ENCODE data around the gene CASQ2.

Gene CASQ2

GRCh38 chr1:115656461-115657077 is 111.9 kb downstream of the CASQ2 start:
- DNase-seq, result no peak

DNA sequence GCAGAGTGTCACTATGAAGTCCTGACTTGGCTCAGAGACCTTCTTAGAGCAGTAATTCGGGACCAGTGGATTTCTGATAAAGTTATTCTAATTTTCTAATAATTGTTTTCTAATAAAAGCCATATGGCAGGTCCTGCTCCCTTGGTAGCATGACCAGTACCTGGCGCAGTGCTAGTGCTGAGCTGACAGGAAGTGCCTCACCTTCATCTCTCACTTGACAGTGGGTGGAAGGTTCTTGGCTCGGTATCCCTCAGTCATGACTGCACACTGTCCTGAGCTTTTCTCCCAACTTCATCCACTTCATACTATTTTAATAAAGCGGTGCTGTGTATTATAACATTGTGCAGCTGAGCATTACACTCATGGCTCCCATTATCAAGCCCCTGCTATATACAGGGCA is 112.6 kb downstream of the CASQ2 start:
- DNase-seq, result no peak

GRCh38 chr1:115655306-115655663 is 113.2 kb downstream of the CASQ2 start:
- peak; percentile 86 for DNase-seq

DNA sequence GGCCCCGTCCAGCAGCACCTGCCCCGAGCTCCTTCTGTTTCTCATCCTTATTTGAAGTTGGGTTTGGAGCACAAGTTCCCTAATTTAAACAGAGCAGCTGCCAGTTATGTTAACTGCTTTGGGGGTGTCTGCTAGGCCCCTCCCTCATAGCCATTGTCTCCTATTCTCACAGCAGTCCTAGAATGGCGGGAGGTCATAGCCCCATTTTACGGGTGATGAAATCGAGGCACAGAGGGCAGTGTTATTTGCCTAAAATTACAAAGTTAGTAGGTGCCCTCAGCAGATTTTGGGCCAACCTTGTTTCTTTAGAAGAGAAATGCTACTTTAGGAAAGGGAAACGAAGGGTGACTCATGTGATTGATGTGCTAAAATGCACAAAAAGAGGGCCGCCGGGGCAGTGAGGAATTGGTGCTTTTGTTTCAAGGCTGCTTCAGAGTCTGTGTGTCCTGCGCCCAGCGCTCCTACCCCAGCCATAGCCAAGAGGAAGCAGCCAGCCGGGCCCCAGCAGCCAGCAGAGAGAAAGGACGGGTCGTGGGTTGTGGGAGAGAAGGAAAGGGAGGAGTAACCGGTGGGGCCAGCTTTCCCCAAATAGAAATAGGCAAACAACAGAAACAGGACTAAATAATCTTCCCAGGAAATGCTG is 113.7 kb downstream of the CASQ2 start:
- no peak for DNase-seq

DNA sequence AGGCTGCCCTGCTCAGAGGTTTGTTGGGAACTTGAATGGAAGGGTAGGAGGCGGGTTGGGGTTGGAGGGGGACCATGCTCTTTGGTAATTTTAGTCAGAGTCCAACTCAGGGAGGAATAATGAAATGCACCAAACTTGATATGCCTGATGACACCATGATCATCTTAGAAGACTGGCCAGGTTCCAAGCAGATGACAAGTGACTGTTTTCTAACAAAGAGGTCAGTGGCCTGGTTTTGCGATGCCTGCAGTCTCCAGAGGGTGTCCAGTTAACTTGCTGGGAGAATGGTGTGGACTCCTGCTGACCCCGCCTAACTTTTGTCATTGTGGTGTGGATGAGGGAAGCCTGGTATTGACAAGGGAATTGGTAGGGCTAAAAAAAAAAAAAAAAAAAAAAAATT is 114.4 kb downstream of the CASQ2 start:
- peak; percentile 64 for DNase-seq

DNA sequence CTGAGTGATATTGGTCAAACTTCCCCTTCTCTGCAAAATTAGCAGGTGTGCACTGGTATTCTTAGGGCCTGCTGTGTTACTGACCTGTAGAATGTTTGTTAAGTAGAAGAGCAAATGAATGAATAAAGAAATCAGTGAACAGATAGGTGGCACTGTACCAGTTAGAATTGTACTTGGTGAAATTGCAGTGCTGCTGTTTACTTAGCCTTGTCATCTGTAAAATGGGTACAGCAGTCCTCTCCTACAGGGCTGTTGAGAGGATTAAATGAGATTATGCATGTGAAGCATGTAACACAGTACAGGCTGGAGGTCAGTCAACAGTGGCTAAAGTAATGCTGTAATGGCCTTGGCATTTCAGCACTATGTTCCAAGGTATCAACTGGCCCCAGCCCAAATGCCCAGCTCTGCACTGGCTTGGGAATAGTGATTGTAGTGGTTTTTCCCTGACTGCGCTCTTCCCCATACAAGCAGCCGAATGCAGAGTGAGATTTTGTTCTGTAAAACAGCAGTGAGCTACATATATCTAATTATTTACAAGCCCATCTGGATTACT is 116.2 kb downstream of the CASQ2 start:
- peak; percentile 32 for DNase-seq

DNA sequence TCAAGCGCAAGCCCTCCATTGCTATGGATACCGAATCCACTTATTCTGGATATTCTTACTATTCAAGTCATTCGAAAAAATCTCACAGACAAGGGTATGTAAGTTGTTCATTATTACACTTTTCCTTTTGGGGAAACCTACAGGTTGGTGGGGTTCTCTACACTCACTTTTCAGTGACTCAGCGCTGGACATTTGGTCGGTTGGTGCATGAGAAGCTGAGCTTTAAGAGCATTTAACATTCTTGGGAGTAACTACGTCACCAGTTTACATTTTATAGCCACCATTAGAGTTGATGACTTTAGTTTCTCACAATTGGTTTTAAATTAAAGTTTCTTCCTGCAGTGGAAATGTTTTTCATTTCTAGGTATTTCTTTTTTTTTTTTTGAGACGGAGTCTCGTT is 117.1 kb downstream of the CASQ2 start:
- no peak for DNase-seq

DNA sequence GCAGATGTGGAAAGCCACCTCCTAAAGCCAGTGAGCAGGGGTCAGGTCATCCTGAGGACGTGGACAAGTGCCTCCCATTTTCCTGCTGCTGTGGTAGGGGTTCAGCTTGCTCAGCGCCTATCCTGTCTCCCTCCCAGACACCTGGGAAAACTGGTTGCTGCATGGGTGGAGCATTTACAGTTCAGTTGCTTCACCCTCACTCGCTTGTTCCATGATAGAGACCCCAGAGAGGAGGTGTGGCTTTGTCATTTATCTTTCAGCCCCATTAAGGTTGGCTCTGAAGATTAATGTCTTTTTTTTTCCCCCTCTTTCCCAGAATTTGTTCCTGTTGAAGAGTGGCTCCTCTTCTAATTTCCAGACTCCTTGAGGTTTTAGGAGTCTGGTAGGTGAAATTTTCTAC is 117.6 kb downstream of the CASQ2 start:
- DNase-seq, result peak; percentile 66

All from hematopoietic multipotent progenitor cell treated with erythropoietin and hydrocortisone succinate and interleukin-3 and kit ligand, for 8 days (in vitro differentiated cells).